Caco-2 (cell line): Measurements from ENCODE around the gene SSB. TPM values are rescaled to one million over a fixed set of nuclear protein-coding genes. Genes with fewer than 3 reads are reported as not detected.

Experiments used
- BruUV-seq: library from RNA; stranded (reverse); fragments of 400-500 nt; replicated peaks from 2 replicates; lab custom pipeline; 2021; lab: Mats Ljungman, UMichigan
- CTCF ChIA-PET: fragments of 300-600 bp; sonication (Branson Sonifier 250); formaldehyde crosslinking; loops from one replicate; lab custom pipeline; 2022; ENCODE audit warnings: antibody characterized with exemption; lab: Charles Lee
- POLR2A ChIA-PET: fragments of 300-600 bp; sonication (Branson Sonifier 250); formaldehyde crosslinking; loops from one replicate; lab custom pipeline; 2022; ENCODE audit warnings: antibody characterized with exemption; lab: Charles Lee
- DNase-seq, 2 experiments: peaks; one replicate each; pipeline versions ENCODE4 v3.0.0 to v3.0.0-alpha.2; 2020 to 2022
- H3K27me3 ChIP-seq: replicated peaks from 2 replicates; pipeline ENCODE4 v1.6.0; 2011; ENCODE audit warnings: low read length; ENCODE audit not compliant: control insufficient read depth, insufficient read depth
- H3K36me3 ChIP-seq: 2 replicates; pipeline ENCODE4 v1.5.1; 2011; ENCODE audit warnings: low read length; ENCODE audit not compliant: control insufficient read depth, insufficient read depth
- H3K4me1 ChIP-seq: fragments of 250-450 bp; sonication (Bioruptor Pico); 2 replicates; pipeline ENCODE4 v1.5.1; 2020; ENCODE audit warnings: mild to moderate bottlenecking
- H3K4me3 ChIP-seq: 2 replicates; pipeline ENCODE4 v1.5.1; 2011; ENCODE audit warnings: low read depth, mild to moderate bottlenecking, control low read depth, low read length
- H3K9me3 ChIP-seq: fragments of 250-450 bp; sonication (Bioruptor Pico); 2 replicates; pipeline ENCODE4 v1.5.1; 2020; ENCODE audit warnings: mild to moderate bottlenecking, moderate library complexity
- H3K27ac Mint-ChIP-seq: one replicate; pipeline ENCODE4 v1.8.0; 2022; ENCODE audit warnings: mixed read lengths; ENCODE audit not compliant: unreplicated experiment
- H3K27me3 Mint-ChIP-seq: one replicate; pipeline ENCODE4 v1.8.0; 2022; ENCODE audit warnings: mixed read lengths; ENCODE audit not compliant: insufficient read depth, unreplicated experiment
- H3K36me3 Mint-ChIP-seq: one replicate; pipeline ENCODE4 v1.8.0; 2022; ENCODE audit warnings: mild to moderate bottlenecking, mixed read lengths; ENCODE audit not compliant: insufficient read depth, unreplicated experiment
- H3K4me1 Mint-ChIP-seq: one replicate; pipeline ENCODE4 v1.8.0; 2022; ENCODE audit warnings: low read depth, mixed read lengths; ENCODE audit not compliant: unreplicated experiment
- H3K4me3 Mint-ChIP-seq: one replicate; pipeline ENCODE4 v1.8.0; 2022; ENCODE audit warnings: mild to moderate bottlenecking, moderate library complexity, mixed read lengths; ENCODE audit not compliant: unreplicated experiment
- H3K9me3 Mint-ChIP-seq: one replicate; pipeline ENCODE4 v1.8.0; 2022; ENCODE audit warnings: mixed read lengths; ENCODE audit not compliant: unreplicated experiment
- intact Hi-C: fragments of 100-400 bp; cut with micrococcal nuclease; formaldehyde crosslinking; loops from one replicate; pipeline ENCODE4 v1.10.0; 2022; ENCODE audit not compliant: unreplicated experiment
- total RNA-seq: library from RNA; stranded (reverse); gene quantifications from 2 replicates; pipeline ENCODE4 v1.2.3, GENCODE V29; 2022
- TF ChIP-seq, protein P1 (sequence below), 2 experiments: fragments of 200-600 bp in 1 of 2; IDR thresholded peaks; 1 replicate in 1 of 2; 2 replicates in 1 of 2; pipeline versions ENCODE4 v1.5.1 to v1.8.0; 2011 to 2022; ENCODE audit warnings: antibody characterized with exemption in 1 of 2, control low read depth in 1 of 2, inconsistent platforms in 1 of 2, low read depth in 1 of 2, low read length in 1 of 2, mild to moderate bottlenecking in 1 of 2, moderate library complexity in 1 of 2; ENCODE audit not compliant: insufficient read depth in 1 of 2, severe bottlenecking in 1 of 2, unreplicated experiment in 1 of 2

Gene SSB
- total RNA-seq, 1 experiment from 2014 or later = 215 TPM

DNA sequence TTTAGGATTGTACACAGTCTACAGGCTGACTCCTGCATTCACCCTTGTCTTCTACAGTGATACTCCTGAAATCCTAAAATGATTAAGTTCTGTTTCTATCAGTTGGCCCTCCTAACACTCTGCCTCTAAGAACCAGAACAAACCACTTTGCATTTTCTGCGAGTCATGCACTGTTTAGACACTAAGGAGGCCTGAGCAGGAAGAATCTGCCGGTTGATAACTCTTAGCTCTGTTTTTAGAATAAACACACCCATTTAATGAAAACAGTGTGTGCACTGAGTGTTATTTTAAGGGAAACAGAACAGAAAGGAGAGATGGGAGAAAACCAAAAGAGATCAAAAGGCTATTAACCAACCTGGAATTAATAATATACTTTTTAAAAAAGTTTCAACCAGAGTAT is 22.9 kb upstream of the SSB start:
- BruUV-seq = no TSS peak
- POLR2A ChIA-PET = no interaction called here
- Mint-ChIP-seq H3K27ac (no peak overlapping the region), H3K27me3 (no peaks in the 10 kb centered on the region), H3K9me3 (no peaks in the 10 kb centered on the region), H3K36me3 (no peaks in the 10 kb centered on the region), H3K4me1 (no peaks in the 10 kb centered on the region), H3K4me3 (no peak overlapping the region)
- no peaks in the 10 kb centered on the region for H3K4me1 ChIP-seq
- intact Hi-C loops = no loop called here
- TF ChIP-seq, protein P1, sequence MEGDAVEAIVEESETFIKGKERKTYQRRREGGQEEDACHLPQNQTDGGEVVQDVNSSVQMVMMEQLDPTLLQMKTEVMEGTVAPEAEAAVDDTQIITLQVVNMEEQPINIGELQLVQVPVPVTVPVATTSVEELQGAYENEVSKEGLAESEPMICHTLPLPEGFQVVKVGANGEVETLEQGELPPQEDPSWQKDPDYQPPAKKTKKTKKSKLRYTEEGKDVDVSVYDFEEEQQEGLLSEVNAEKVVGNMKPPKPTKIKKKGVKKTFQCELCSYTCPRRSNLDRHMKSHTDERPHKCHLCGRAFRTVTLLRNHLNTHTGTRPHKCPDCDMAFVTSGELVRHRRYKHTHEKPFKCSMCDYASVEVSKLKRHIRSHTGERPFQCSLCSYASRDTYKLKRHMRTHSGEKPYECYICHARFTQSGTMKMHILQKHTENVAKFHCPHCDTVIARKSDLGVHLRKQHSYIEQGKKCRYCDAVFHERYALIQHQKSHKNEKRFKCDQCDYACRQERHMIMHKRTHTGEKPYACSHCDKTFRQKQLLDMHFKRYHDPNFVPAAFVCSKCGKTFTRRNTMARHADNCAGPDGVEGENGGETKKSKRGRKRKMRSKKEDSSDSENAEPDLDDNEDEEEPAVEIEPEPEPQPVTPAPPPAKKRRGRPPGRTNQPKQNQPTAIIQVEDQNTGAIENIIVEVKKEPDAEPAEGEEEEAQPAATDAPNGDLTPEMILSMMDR (IDR thresholded peaks at IDR 0.05; ENCODE audit: insufficient read depth in 1 of 2, low read depth in 1 of 2, low read length in 1 of 2, severe bottlenecking in 1 of 2, unreplicated experiment in 1 of 2) = no peak
- CTCF ChIA-PET = no interaction called here
- no peaks in the 10 kb centered on the region for H3K9me3 ChIP-seq
- DNase-seq = no peak
- H3K4me3 ChIP-seq = no peak overlapping the region
- H3K27me3 ChIP-seq = no peaks in the 10 kb centered on the region
- H3K36me3 ChIP-seq = no peaks in the 10 kb centered on the region

DNA sequence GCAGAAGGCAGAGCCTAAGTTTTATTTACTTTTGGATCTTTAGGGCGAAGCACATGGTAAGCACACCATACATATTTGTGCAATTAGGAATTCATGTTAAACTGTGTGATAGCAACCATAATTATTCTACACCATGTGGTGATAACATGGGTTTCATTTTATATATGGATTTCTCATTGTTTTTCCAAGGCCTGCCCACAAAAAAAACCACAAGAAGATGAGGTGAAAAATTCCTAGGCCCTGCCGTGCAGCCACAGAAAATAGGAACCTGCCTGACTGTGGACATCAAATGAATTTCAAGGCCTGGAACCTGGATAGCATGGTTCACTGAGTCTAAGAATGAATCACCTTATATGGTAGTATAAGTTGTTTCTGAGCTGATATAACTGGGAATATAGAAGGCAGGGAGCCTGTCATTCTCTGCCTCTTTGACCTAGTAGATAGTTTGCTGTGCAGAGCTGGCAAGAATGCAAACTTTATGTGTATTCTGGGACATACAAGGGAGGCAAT is 22.4 kb upstream of the SSB start:
- ChIA-PET POLR2A (no interaction called here), CTCF (no interaction called here)
- Mint-ChIP-seq H3K4me1 (no peaks in the 10 kb centered on the region), H3K27ac (no peak overlapping the region), H3K27me3 (no peaks in the 10 kb centered on the region), H3K4me3 (no peak overlapping the region), H3K36me3 (no peaks in the 10 kb centered on the region), H3K9me3 (no peaks in the 10 kb centered on the region)
- no TSS peak for BruUV-seq
- no peak overlapping the region for H3K4me3 ChIP-seq
- intact Hi-C loops = no loop called here
- DNase-seq = no peak
- no peaks in the 10 kb centered on the region for H3K9me3 ChIP-seq
- TF ChIP-seq, protein P1 (IDR thresholded peaks at IDR 0.05; ENCODE audit: insufficient read depth in 1 of 2, low read depth in 1 of 2, low read length in 1 of 2, severe bottlenecking in 1 of 2, unreplicated experiment in 1 of 2) = no peak
- no peaks in the 10 kb centered on the region for H3K36me3 ChIP-seq
- no peaks in the 10 kb centered on the region for H3K27me3 ChIP-seq
- no peaks in the 10 kb centered on the region for H3K4me1 ChIP-seq

DNA sequence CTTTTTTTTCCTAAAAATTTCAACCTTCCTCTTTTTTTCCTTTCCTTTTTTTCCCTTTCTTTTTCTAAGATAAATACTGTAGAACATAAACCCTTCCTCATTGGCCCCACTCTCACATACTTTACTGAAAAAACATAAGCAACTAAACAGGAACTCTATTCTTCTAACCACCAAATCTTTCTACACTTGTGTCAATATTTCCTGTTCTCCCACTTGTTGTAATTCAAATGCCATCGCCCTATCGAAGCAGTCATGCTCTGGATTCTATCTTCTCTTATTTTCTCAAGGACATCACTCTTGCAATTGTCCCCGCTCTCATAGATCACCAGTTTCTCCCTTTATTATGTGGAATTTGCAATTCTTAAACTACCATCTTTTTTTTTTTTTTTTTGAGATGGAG is 20.2 kb upstream of the SSB start:
- no peaks in the 10 kb centered on the region for H3K27me3 Mint-ChIP-seq
- H3K4me3 Mint-ChIP-seq = no peak overlapping the region
- intact Hi-C loops = no loop called here
- no peak for DNase-seq
- TF ChIP-seq, protein P1 (IDR thresholded peaks at IDR 0.05; ENCODE audit: insufficient read depth in 1 of 2, low read depth in 1 of 2, low read length in 1 of 2, severe bottlenecking in 1 of 2, unreplicated experiment in 1 of 2) = no peak
- no peaks in the 10 kb centered on the region for H3K36me3 Mint-ChIP-seq
- ChIA-PET CTCF (no interaction called here), POLR2A (no interaction called here)
- H3K9me3 ChIP-seq = no peaks in the 10 kb centered on the region
- no peaks in the 10 kb centered on the region for H3K4me1 Mint-ChIP-seq
- H3K27ac Mint-ChIP-seq = no peak overlapping the region
- H3K4me3 ChIP-seq = no peak overlapping the region
- H3K27me3 ChIP-seq = no peaks in the 10 kb centered on the region
- no peaks in the 10 kb centered on the region for H3K36me3 ChIP-seq
- no peaks in the 10 kb centered on the region for H3K9me3 Mint-ChIP-seq
- H3K4me1 ChIP-seq = no peaks in the 10 kb centered on the region
- no TSS peak for BruUV-seq
